ACC112 (cell line): ENCODE measurements around the gene TCF12.
"Not testable (repeated sequence)": the region's sequence is repeated elsewhere in the genome, so short reads cannot be mapped to it uniquely, and the experiment has no call there.

Experiments
- H2AFZ ChIP-seq: fragments of 200-600 bp; sonication (generic); one replicate; pipeline ENCODE4 v1.6.0; 2017; ENCODE audit warnings: antibody characterized with exemption, low read length; ENCODE audit not compliant: unreplicated experiment
- H3K27ac ChIP-seq: fragments of 200-600 bp; sonication (generic); 2 replicates; pipeline ENCODE4 v1.5.1; 2014; ENCODE audit warnings: low read depth, mild to moderate bottlenecking, antibody characterized with exemption, low read length, moderate library complexity
- H3K27me3 ChIP-seq: fragments of 200-600 bp; sonication (generic); 2 replicates; pipeline ENCODE4 v1.6.1; 2014; ENCODE audit warnings: mild to moderate bottlenecking, antibody characterized with exemption, low read length, moderate library complexity, mixed read lengths; ENCODE audit not compliant: insufficient read depth
- H3K36me3 ChIP-seq: fragments of 200-600 bp; sonication (generic); 2 replicates; pipeline ENCODE4 v1.6.1; 2016; ENCODE audit warnings: mild to moderate bottlenecking, antibody characterized with exemption, low read length, moderate library complexity, mixed read lengths; ENCODE audit not compliant: insufficient read depth
- H3K4me1 ChIP-seq: fragments of 200-600 bp; sonication (generic); one replicate; pipeline ENCODE4 v1.6.1; 2016; ENCODE audit warnings: low read length, mixed read lengths; ENCODE audit not compliant: insufficient read depth, unreplicated experiment, control insufficient read depth
- H3K4me3 ChIP-seq: fragments of 200-600 bp; sonication (generic); 2 replicates; pipeline ENCODE4 v1.5.1; 2014; ENCODE audit warnings: mild to moderate bottlenecking, low read depth, low read length
- H3K79me2 ChIP-seq: fragments of 200-600 bp; sonication (generic); one replicate; pipeline ENCODE4 v1.6.0; 2016; ENCODE audit warnings: low read length; ENCODE audit not compliant: control insufficient read depth, unreplicated experiment, insufficient read depth

TCF12 gene

DNA sequence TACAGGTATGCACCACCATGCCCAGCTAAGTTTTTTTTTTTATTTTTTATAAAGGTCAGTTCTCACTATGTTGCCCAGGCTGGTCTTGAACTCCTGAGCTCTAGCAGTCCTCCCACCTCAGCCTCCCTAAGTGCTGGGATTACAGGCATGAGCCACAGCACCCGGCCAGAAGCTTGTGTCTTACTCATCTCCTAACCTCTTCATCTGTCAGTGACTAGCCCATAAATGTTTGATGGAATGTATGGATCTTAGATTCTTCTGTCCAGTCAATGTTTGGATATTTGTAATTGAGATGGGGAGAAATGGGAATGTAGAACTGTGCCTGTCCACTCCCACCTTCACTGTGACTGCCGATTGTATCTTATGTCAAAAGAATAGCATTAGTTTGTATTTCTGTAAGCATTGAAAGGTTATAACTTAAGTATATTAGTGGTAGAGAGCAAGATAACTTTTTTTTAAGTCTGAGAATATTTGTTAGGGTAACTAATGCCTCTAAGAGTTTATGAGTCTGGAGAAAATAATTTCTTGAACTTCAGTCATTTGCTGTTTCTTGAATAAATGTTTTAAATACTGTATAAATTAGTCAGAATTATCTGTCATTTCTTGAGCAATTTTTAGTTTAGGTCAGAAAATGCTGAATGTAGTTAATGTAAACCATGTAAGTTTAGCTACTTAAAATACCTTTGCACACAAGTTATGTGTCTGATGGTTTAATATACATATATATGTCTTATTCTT is 242.5 kb downstream of the TCF12 start:
- no peaks in the 10 kb centered on the region for H3K27me3 ChIP-seq
- H3K4me1 ChIP-seq: peaks cover 28% of the 10 kb centered on the region
- H3K4me3 ChIP-seq: no peak overlapping the region
- H3K36me3 ChIP-seq: no peaks in the 10 kb centered on the region
- H3K27ac ChIP-seq: peak overlapping the region; percentile 66
- no peaks in the 10 kb centered on the region for H3K79me2 ChIP-seq
- no peak overlapping the region for H2AFZ ChIP-seq

GRCh38 chr15:57164251-57164650 is 245.8 kb downstream of the TCF12 start:
- not testable (repeated sequence) for H2AFZ ChIP-seq, H3K27me3 ChIP-seq, H3K4me3 ChIP-seq, H3K79me2 ChIP-seq, H3K36me3 ChIP-seq, H3K27ac ChIP-seq
- peaks cover 20% of the 10 kb centered on the region for H3K4me1 ChIP-seq

DNA sequence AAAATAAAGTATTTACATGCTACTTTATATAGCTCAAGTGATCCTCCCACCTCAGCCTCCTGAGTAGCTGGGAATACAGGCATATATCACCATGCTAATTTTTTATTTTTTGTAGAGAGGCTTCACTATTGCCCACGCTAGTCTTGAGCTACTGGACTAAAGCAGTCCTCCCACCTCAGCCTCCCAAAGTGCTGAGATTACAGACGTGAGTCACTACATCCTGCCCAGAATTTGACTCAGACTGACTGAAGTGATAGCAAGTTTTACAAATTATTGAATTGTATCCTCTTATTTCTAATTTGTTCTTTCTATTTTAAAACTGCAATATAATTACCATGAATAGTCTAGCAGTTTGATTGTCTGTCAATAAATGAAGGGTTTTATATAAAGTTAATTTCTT is 247.5 kb downstream of the TCF12 start:
- Histone ChIP-seq H3K4me1 (peaks cover 14% of the 10 kb centered on the region), H3K79me2 (no peaks in the 10 kb centered on the region), H3K36me3 (no peaks in the 10 kb centered on the region), H3K4me3 (no peak overlapping the region), H3K27me3 (no peaks in the 10 kb centered on the region), H3K27ac (no peak overlapping the region), H2AFZ (no peak overlapping the region)

- Histone ChIP-seq H3K27ac (no peak overlapping the region), H3K36me3 (no peaks in the 10 kb centered on the region), H2AFZ (no peak overlapping the region), H3K4me1 (peaks cover 18% of the 10 kb centered on the region), H3K79me2 (no peaks in the 10 kb centered on the region), H3K4me3 (no peak overlapping the region), H3K27me3 (no peaks in the 10 kb centered on the region)
These were observed 249.5 kb downstream of the TCF12 start for GRCh38 chr15:57167821-57168395.

- no peaks in the 10 kb centered on the region for H3K27me3 ChIP-seq
- no peak overlapping the region for H3K27ac ChIP-seq
- no peak overlapping the region for H3K4me3 ChIP-seq
- no peaks in the 10 kb centered on the region for H3K79me2 ChIP-seq
- H3K4me1 ChIP-seq: peaks cover 22% of the 10 kb centered on the region
- H3K36me3 ChIP-seq: no peaks in the 10 kb centered on the region
- no peak overlapping the region for H2AFZ ChIP-seq
These were observed 251.2 kb downstream of the TCF12 start for GRCh38 chr15:57169643-57170042.

DNA sequence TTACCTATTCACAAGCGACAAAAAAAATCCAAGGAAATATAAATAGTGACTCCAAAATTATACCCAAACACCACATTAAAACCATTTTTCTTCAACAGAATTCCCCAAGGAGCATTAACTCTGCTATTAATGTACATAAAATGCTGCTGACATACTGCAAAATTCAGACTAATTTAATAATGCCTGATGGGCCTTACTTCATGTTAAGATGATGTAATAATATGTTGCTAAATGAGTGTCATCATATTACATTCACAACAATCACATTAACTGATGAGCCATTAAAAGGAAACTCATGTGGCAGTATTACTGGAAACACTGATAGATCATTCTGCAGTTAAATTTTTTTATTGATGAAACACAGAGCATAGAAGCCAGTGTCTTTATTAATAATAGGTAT is 253.0 kb downstream of the TCF12 start:
- no peak overlapping the region for H2AFZ ChIP-seq
- H3K36me3 ChIP-seq: no peaks in the 10 kb centered on the region
- H3K79me2 ChIP-seq: no peaks in the 10 kb centered on the region
- H3K4me3 ChIP-seq: no peak overlapping the region
- peaks cover 16% of the 10 kb centered on the region for H3K4me1 ChIP-seq
- no peaks in the 10 kb centered on the region for H3K27me3 ChIP-seq
- no peak overlapping the region for H3K27ac ChIP-seq

GRCh38 chr15:57172925-57173324 is 254.5 kb downstream of the TCF12 start:
- H3K36me3 ChIP-seq: no peaks in the 10 kb centered on the region

DNA sequence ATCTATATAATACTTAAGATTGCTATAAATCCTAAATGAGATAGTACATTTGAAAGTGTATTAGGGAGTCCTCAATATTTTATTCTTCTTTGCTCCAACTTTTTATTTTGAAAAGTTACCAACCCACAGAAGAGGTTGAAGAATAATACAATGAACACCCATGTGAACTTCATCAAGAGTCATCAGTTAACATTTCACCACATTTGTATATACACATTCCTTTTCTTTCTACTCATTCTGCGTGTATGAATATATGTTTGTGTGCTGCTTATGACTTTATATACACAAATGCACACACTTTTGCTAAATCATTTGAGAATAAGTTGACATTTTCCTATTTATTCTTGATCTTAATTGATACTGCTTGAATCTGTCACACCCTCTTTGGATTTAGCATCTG is 264.6 kb downstream of the TCF12 start:
- no peak overlapping the region for H2AFZ ChIP-seq
- no peaks in the 10 kb centered on the region for H3K27me3 ChIP-seq
- no peak overlapping the region for H3K27ac ChIP-seq
- no peaks in the 10 kb centered on the region for H3K79me2 ChIP-seq
- H3K36me3 ChIP-seq: 0 out of 2 replicates have a peak, but pooled peaks cover 7% of the 10 kb centered on the region
- H3K4me1 ChIP-seq: no peaks in the 10 kb centered on the region
- no peak overlapping the region for H3K4me3 ChIP-seq

More at GRCh38 chr15:57172925-57173324, 254.5 kb downstream of the TCF12 start:
- Histone ChIP-seq H3K27me3 (no peaks in the 10 kb centered on the region), H3K4me3 (no peak overlapping the region), H3K79me2 (no peaks in the 10 kb centered on the region), H3K4me1 (peaks cover 14% of the 10 kb centered on the region), H3K27ac (no peak overlapping the region), H2AFZ (no peak overlapping the region)

GRCh38 chr15:57183614-57184344 is 265.3 kb downstream of the TCF12 start:
- Histone ChIP-seq H3K4me1 (no peaks in the 10 kb centered on the region), H3K79me2 (no peaks in the 10 kb centered on the region), H3K4me3 (no peak overlapping the region), H2AFZ (no peak overlapping the region), H3K27ac (no peak overlapping the region), H3K27me3 (no peaks in the 10 kb centered on the region), H3K36me3 (0 out of 2 replicates have a peak, but pooled peaks cover 7% of the 10 kb centered on the region)

DNA sequence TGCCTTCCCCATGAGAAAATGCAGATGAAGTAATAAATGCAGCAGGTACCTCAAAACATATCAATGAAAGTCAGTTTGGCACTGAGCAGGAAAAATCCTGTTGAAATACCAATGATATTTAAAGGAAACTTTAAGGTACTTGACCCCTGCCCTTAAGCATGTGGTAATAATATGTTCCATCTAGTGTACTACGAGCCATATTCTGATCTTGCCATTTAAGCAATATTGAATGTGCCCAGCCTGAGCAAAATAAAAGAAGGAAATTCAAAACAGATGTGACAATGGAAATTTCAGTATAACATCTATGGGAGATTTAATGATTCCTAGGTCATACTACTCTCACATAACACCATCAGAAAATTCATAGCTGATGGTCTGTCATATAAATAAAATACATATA is 266.1 kb downstream of the TCF12 start:
- Histone ChIP-seq H3K27me3 (no peaks in the 10 kb centered on the region), H3K4me3 (no peak overlapping the region), H3K79me2 (no peaks in the 10 kb centered on the region), H3K27ac (no peak overlapping the region), H3K4me1 (no peaks in the 10 kb centered on the region), H3K36me3 (0 out of 2 replicates have a peak, but pooled peaks cover 7% of the 10 kb centered on the region), H2AFZ (no peak overlapping the region)
